Measurements from ENCODE around the gene LRCOL1.

LRCOL1 gene

DNA sequence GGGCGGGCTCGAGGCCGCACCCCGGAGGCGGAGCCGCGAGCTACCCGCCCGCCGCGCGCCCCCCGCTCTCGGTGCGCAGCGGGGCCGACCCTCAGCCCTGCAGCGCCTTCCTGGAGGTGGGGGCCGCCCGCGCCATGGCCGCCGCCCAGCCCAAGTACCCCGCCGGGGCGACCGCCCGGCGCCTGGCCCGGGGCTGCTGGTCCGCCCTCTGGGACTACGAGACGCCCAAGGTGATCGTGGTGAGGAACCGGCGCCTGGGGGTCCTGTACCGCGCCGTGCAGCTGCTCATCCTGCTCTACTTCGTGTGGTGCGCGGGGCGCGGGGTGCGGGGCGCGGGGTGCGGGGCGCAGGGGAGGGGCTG is 8.3 kb upstream of the LRCOL1 start, which contains the start of gene P2RX2:
Gene P2RX2, plus strand, starts transcription at position 94 of the 361 bp plus-strand sequence. Its CDS starts 41 bp downstream, at position 135.
- DNase-seq: no peak

- no peak for DNase-seq
These were observed 7.7 kb upstream of the LRCOL1 start for GRCh38 chr12:132617822-132618682.

GRCh38 chr12:132617135-132617701 is 6.8 kb upstream of the LRCOL1 start:
- DNase-seq: no peak

- no peak for DNase-seq
These were observed 5.2 kb upstream of the LRCOL1 start for GRCh38 chr12:132615579-132616038.

- DNase-seq: peak; percentile 83
These were observed 4.6 kb upstream of the LRCOL1 start for GRCh38 chr12:132614861-132615578.

DNA sequence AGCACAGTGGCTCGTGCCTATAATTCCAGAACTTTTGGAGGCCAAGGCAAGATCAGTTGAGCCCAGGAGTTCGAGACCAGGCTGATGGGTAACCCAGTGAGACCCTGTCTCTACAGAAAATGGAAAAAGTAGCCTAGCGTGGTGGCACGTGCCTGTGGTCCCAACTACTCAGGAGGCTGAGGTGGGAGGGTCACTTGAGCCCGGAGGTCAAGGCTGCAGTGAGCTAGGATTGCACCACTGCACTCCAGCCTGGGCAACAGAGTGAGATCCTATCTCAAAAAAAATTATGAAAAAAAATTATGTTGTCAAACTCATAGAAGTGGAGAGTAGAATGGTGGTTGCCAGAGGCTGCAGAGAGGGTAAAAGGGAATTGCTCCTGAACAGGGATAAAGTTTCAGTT is 3.6 kb upstream of the LRCOL1 start:
- no peak for DNase-seq

GRCh38 chr12:132611620-132612019 is 1.2 kb upstream of the LRCOL1 start:
- no peak for DNase-seq

GRCh38 chr12:132610866-132611602 is 652 bp upstream of the LRCOL1 start:
- no peak for DNase-seq

- DNase-seq: no peak
These were observed 1.9 kb downstream of the LRCOL1 start for GRCh38 chr12:132608231-132609171.

GRCh38 chr12:132606927-132607326 is 3.5 kb downstream of the LRCOL1 start:
- no peak for DNase-seq

- DNase-seq: no peak
These were observed 3.9 kb downstream of the LRCOL1 start for GRCh38 chr12:132606466-132606865.

DNA sequence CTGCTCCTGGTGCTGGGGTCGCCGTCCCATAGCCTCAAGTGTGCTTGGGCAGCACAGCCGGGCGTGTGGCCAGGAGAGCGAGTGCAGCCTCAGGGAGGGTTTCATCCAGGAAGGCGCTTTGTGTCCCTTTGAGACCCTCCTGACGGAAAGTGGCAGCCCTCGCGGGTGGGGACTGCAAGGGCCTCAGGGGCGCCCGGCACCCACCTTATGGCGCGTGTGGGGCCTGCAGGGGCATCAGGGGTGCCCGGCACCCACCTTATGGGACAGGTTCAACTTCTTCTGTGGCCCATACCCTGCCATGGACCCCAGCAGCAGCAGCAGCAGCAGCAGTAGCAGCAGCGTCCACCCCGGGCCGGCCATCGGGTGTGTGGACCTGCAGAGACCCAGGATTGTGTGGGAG is 4.5 kb downstream of the LRCOL1 start:
- DNase-seq: no peak

GRCh38 chr12:132604668-132605441 is 5.5 kb downstream of the LRCOL1 start:
- DNase-seq: no peak

DNA sequence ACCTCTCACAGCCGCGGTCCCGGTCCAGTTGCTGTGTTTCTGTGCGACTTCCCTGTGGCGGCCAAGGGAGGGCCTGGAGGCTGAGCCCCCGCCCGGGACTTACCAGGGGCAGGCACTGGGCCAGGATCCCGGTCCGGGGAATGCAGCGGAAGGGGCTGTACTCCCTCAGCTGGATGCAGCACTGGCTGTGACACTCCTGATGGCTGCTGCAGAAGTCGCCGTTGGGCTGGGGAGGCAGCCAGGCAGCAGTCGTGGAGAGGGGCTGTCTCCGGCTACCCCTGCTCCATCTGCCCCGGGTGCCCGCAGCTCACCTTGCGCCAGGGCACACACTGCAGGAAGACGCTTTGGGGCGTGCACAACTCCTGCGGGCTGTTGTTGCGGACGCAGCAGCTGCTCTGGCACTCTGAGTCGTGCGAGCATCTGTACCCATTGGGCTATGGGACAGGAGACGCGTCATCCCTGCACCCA is 6.2 kb downstream of the LRCOL1 start:
- no peak for DNase-seq

GRCh38 chr12:132603240-132604150 is 6.9 kb downstream of the LRCOL1 start:
- DNase-seq: peak; percentile 26

- peak; percentile 71 for DNase-seq
These were observed 7.7 kb downstream of the LRCOL1 start for GRCh38 chr12:132602572-132603239.

GRCh38 chr12:132601171-132601883 is 9.1 kb downstream of the LRCOL1 start:
- no peak for DNase-seq
